GM18520 (cell line): ENCODE data around the gene CYP1A1.

Experiments
- ATAC-seq: cut with Tn5 transposase; IDR thresholded peaks from one replicate; pipeline ENCODE4 v1.9.1; 2021; ENCODE audit not compliant: unreplicated experiment

CYP1A1 gene

DNA sequence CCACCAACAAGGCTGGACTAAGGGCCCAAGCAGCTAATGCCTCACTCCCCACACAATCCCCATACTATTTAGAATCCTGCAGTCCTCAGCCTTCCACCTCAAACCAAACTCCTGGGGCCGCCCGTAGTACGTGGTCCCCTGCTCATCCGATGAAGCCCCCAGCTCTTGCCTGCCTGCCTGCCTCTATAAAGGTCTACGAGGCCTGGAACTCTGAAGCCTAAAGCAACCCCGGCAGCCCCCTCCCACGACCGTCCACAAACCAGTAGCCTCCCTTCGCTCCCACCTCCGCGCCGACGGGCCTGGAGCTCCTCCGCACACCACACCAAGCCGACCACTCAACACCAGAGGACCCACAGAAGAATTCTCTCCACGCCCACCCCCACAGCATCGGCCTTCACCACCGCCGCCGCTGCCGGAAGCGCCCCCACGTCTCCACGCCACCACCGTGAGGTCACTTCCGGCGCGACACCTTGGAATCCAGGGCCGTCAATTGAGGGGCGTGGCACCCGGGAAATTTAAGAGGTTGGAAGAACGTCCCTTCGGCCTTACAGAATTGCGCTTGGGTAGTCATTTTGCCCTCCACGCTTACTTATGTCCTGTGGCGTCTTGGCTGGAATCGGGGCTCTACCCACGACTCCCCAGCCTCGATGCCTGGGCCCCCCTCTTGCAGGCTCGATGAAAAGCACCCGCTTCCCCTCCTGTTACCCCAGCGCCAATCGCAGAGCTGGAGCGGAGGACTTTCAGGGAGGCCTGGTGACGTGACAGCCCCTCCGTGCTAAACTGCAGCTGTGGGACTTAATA, 29.5 kb downstream of the CYP1A1 start, which contains the start of gene EDC3:
TSS of gene EDC3 (minus strand) at position 428 of the 801 bp plus-strand sequence. CDS start 20,900 bp downstream, outside the sequence.
- no peak for ATAC-seq

GRCh38 chr15:74692327-74692726, 33.0 kb downstream of the CYP1A1 start:
- no peak for ATAC-seq

GRCh38 chr15:74683758-74684157, 41.6 kb downstream of the CYP1A1 start:
- no peak for ATAC-seq

DNA sequence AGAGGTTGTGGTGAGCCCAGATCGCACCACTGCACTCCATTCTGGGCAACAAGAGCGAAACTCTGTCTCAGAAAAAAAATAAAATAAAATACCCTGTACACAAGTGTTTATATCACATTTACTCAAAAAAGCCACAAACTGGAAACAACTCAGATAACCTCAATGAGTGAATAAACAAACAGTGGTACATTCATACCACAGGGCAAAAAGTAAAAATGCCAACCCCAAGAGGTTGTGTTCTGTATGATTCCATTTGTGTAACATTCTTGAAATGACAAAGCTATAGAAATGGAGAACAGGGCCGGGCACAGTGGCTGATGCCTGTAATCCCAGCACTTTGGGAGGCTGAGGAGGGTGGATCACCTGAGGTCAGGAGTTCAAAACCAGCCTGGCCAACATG, 42.4 kb downstream of the CYP1A1 start:
- ATAC-seq = no peak

DNA sequence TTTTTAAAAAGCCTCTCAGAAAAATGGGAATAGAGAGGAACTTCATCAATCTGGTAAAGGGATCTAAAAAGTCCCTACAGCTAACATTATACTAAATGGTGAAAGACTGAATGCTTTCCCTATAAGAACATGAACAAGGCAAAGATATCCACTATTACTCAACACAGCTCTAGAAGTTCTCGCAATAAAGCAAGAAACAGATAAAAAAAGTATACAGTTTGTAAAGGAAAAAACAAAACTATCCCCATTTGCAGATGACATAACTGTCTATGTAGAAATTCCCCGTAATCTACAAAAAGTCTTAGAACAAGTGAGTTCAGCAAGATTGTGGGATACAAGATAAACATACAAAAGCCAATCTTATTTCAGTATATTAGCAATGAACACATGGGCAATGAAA, 44.9 kb downstream of the CYP1A1 start:
- no peak for ATAC-seq

DNA sequence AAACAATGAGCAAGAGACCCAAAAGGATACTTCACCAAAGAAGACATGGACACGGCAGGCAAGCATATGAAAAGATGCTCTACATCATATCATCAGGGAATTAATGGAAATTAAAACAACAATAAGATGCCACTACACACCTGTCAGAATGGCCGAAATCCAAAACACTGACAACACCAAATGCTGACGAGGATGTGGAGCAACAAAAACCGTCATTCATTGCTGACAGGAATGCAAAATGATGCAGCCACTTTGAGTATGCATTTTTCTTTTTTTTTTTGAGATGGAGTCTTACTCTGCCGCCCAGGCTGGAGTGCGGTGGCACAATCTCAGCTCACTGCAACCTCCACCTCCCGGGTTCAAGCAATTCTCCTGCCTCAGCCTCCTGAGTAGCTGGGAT, 48.5 kb downstream of the CYP1A1 start:
- no peak for ATAC-seq

DNA sequence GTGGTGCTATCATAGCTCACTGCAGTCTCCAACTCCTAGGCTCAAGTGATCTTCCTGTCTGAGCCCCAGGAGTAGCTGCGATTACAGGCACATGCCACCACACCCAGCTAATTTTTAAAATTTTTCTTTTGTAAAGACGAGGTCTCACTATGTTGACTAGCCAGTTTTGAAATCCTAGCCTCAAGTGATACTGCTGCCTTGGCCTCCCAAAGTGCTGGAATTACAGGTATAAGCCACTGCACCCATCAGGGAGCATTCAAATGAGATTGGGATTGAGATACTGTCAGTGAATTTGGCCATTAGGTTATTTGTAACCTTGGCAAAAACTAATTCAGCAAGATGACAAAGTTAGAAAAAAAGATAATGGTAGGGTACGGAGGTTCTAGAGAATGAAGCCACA, 51.2 kb downstream of the CYP1A1 start:
- ATAC-seq = no peak

GRCh38 chr15:74669627-74670026, 55.7 kb downstream of the CYP1A1 start:
- ATAC-seq = no peak
